ENCODE results near the gene PCOLCE2.

DNA sequence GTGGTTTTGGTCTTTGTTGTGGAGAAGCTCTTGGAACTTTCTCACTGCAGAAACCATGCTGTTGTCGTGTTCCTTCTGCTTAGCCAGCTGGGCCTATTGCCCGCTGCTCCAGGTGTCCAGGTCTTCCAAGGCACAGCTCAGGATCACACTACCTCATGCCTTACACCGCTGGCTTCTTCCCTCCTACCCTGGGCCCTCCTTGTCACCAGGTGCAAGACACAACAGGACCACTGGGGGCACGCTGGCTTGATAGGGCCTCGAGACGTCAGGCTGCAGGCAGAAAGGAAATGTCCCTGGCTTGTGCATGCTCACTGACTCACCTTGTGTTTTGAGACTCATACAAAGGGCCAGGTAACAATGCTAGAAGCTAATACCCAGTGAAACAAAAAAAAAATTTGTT, 42.3 kb upstream of the PCOLCE2 start:
- no peak for TF ChIP-seq POLR2A (IDR thresholded peaks at IDR 0.05)
- TF ChIP-seq, protein P1, sequence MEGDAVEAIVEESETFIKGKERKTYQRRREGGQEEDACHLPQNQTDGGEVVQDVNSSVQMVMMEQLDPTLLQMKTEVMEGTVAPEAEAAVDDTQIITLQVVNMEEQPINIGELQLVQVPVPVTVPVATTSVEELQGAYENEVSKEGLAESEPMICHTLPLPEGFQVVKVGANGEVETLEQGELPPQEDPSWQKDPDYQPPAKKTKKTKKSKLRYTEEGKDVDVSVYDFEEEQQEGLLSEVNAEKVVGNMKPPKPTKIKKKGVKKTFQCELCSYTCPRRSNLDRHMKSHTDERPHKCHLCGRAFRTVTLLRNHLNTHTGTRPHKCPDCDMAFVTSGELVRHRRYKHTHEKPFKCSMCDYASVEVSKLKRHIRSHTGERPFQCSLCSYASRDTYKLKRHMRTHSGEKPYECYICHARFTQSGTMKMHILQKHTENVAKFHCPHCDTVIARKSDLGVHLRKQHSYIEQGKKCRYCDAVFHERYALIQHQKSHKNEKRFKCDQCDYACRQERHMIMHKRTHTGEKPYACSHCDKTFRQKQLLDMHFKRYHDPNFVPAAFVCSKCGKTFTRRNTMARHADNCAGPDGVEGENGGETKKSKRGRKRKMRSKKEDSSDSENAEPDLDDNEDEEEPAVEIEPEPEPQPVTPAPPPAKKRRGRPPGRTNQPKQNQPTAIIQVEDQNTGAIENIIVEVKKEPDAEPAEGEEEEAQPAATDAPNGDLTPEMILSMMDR (IDR thresholded peaks at IDR 0.05), result no peak

All from ovary (tissue), 3 donors.